CD4-positive, alpha-beta memory T cell (primary cell): ENCODE measurements around the gene CMTM7. TPM values are rescaled to one million over a fixed set of nuclear protein-coding genes. Genes with fewer than 3 reads are reported as not detected.

Source experiments
- CTCF ChIA-PET: fragments of 350-600 bp; sonication (Branson Sonifier 250); formaldehyde crosslinking; loops from one replicate; lab custom pipeline; 2021; ENCODE audit warnings: inconsistent platforms; ENCODE audit not compliant: partially characterized antibody; lab: Charles Lee
- POLR2A ChIA-PET: fragments of 350-600 bp; sonication (Branson Sonifier 250); formaldehyde crosslinking; loops from one replicate; lab custom pipeline; 2021; ENCODE audit not compliant: partially characterized antibody; lab: Charles Lee
- DNase-seq, 5 donors: peaks; one replicate each; pipeline versions ENCODE4 v3.0.0 to v3.0.0-alpha.2; 2020 to 2022; ENCODE audit warnings: mixed read lengths in 1 of 5
- H3K27ac ChIP-seq: one replicate; pipeline ENCODE4 v1.7.0; 2013; ENCODE audit warnings: low read depth, low read length
- H3K27me3 ChIP-seq: 2 replicates; pipeline ENCODE4 v1.7.0; 2013; ENCODE audit warnings: mild to moderate bottlenecking, low read length, moderate library complexity; ENCODE audit not compliant: insufficient read depth
- H3K36me3 ChIP-seq: 2 replicates; pipeline ENCODE4 v1.7.0; 2013; ENCODE audit warnings: mild to moderate bottlenecking, low read length, moderate library complexity; ENCODE audit not compliant: insufficient read depth
- H3K4me1 ChIP-seq: 2 replicates; pipeline ENCODE4 v1.7.0; 2013; ENCODE audit warnings: mild to moderate bottlenecking, low read length, moderate library complexity; ENCODE audit not compliant: insufficient read depth
- H3K4me3 ChIP-seq, 2 donors: one replicate each; pipeline ENCODE4 v1.7.0; 2013; ENCODE audit warnings: low read length in 2 of 2, mild to moderate bottlenecking in 1 of 2
- H3K9me3 ChIP-seq, 2 donors: one replicate each; pipeline ENCODE4 v1.7.0; 2013; ENCODE audit warnings: low read length in 2 of 2, control low read depth in 1 of 2; ENCODE audit not compliant: control insufficient read depth in 1 of 2
- H3K27ac Mint-ChIP-seq, 7 donors: one replicate each; pipeline ENCODE4 v1.8.0; 2020 to 2021; ENCODE audit warnings: mixed read lengths in 7 of 7, mild to moderate bottlenecking in 6 of 7, inconsistent platforms in 3 of 7, moderate library complexity in 3 of 7
- H3K27me3 Mint-ChIP-seq, 2 donors: one replicate each; pipeline ENCODE4 v1.8.0; 2020 to 2021; ENCODE audit warnings: mixed read lengths in 2 of 2
- H3K36me3 Mint-ChIP-seq, 2 donors: one replicate each; pipeline ENCODE4 v1.8.0; 2020 to 2021; ENCODE audit warnings: mixed read lengths in 2 of 2, inconsistent platforms in 1 of 2, mild to moderate bottlenecking in 1 of 2
- H3K4me1 Mint-ChIP-seq, 4 donors: one replicate each; pipeline ENCODE4 v1.8.0; 2020 to 2021; ENCODE audit warnings: mixed read lengths in 4 of 4, mild to moderate bottlenecking in 1 of 4
- H3K4me3 Mint-ChIP-seq, 8 donors: one replicate each; pipeline ENCODE4 v1.8.0; 2020 to 2021; ENCODE audit warnings: mixed read lengths in 8 of 8, mild to moderate bottlenecking in 7 of 8, moderate library complexity in 6 of 8, inconsistent platforms in 3 of 8
- H3K9me3 Mint-ChIP-seq, 8 donors: one replicate each; pipeline ENCODE4 v1.8.0; 2020 to 2021; ENCODE audit warnings: mixed read lengths in 8 of 8, mild to moderate bottlenecking in 5 of 8, inconsistent platforms in 3 of 8, moderate library complexity in 1 of 8
- intact Hi-C: fragments of 100-400 bp; cut with micrococcal nuclease; formaldehyde crosslinking; loops from one replicate; pipeline ENCODE4 v1.15.1; 2023
- polyA plus RNA-seq, 2 donors: library from polyadenylated mRNA; unstranded; fragments of 300-500 nt; fragmentation: Illumina TruSeq; gene quantifications; one replicate each; pipeline ENCODE4 v1.2.3, GENCODE V29; 2021
- total RNA-seq, 2 experiments: library from RNA; stranded (reverse); gene quantifications; one replicate each; pipeline ENCODE4 v1.2.3, GENCODE V29; 2021

Gene CMTM7
- total and polyA plus RNA-seq, 4 experiments from 2014 or later = 44.2 to 137 (median 65.7) TPM

DNA sequence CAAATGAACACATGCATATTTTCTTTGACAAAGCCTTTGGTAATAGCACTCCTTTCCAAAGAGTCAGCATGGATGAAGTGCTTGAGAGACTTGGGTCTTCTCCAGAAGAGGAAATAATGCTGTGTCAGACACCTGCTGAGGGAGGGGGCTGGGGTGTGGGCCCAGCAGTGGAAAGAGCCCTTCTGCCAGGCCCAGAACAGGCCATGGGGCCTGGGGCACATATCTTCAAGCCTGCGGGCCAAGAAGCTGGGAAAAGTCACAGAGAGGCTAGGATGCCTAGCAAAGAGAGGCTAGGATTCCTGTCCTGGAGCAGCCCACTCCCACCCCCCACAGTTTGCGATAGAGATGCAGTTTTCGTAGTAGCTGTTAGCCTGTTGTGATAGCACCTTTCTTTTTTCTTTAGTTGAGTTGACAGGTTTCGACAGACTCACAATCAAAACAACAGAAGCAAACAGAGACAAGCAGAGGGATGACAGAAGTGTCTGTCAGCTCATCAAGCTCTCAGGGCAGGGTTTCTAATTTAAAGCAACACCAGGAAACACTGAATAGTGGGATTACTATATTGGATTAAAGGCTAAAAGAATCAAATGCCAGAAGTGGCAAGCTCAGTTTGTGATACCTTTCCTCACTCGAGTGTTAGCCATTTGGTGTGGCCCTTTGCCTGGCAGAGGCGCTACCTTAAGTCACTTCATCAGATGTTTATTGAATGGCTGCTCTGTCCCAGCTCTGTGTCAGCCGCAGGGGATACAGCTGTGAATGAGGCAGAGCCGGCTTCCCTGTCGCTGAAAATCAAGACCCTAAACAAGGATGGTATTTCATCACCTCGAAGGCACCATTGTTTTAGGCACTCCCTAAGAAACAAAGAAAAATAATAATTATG, 19.0 kb downstream of the CMTM7 start:
- intact Hi-C loops = no loop called here
- peaks cover 11 to 15% of the 10 kb centered on the region in 2 donors for H3K36me3 Mint-ChIP-seq
- peaks cover 53% of the 10 kb centered on the region for H3K4me1 ChIP-seq
- H3K27me3 ChIP-seq = no peaks in the 10 kb centered on the region
- no peak overlapping the region for H3K4me3 ChIP-seq
- H3K9me3 Mint-ChIP-seq = peaks cover 0 to 2% (median 0%) of the 10 kb centered on the region in 8 donors
- CTCF ChIA-PET = interaction anchor here (0.8 to 7.9 kb wide), 5 partner anchors 14 to 234 kb away, joined by 3 to 66 read pairs (median 4); no protein-coding TSS in a partner anchor
- POLR2A ChIA-PET = interaction anchor here (0.6 to 2.2 kb wide), 5 partner anchors 16 to 50 kb away, joined by 3 to 6 read pairs (median 3); no protein-coding TSS in a partner anchor
- peak in 1 of 5 donors; percentile 7 for DNase-seq
- no peaks in the 10 kb centered on the region for H3K27me3 Mint-ChIP-seq
- H3K27ac ChIP-seq = no peak overlapping the region
- no peak overlapping the region for H3K4me3 Mint-ChIP-seq
- H3K27ac Mint-ChIP-seq = peak overlapping the region in 4 of 7 donors; percentile 19 to 86 (median 68)
- no peaks in the 10 kb centered on the region for H3K36me3 ChIP-seq
- H3K9me3 ChIP-seq = no peaks in the 10 kb centered on the region
- peaks cover 45 to 82% (median 59%) of the 10 kb centered on the region in 4 donors for H3K4me1 Mint-ChIP-seq

- peaks cover 54% of the 10 kb centered on the region for H3K4me1 ChIP-seq
- CTCF ChIA-PET = interaction anchor here (1.0 to 7.9 kb wide), 2 partner anchors 13 to 57 kb away, joined by 3 to 66 read pairs; no protein-coding TSS in a partner anchor
- peak in 1 of 5 donors; percentile 3 for DNase-seq
These were observed 19.8 kb downstream of the CMTM7 start for GRCh38 chr3:32411442-32411841.

GRCh38 chr3:32412887-32413286, 21.2 kb downstream of the CMTM7 start:
- H3K4me3 Mint-ChIP-seq = no peak overlapping the region
- peaks cover 43 to 83% (median 59%) of the 10 kb centered on the region in 4 donors for H3K4me1 Mint-ChIP-seq
- H3K27me3 Mint-ChIP-seq = no peaks in the 10 kb centered on the region
- ChIA-PET CTCF (interaction anchor here (1.2 to 7.9 kb wide), 5 partner anchors 13 to 56 kb away, joined by 4 to 66 read pairs (median 15); no protein-coding TSS in a partner anchor), POLR2A (interaction anchor here (0.6 to 3.3 kb wide), 3 partner anchors 20 to 115 kb away, joined by 3 to 34 read pairs (median 30); no protein-coding TSS in a partner anchor)
- peaks cover 0 to 2% (median 0%) of the 10 kb centered on the region in 8 donors for H3K9me3 Mint-ChIP-seq
- no peaks in the 10 kb centered on the region for H3K9me3 ChIP-seq
- H3K27me3 ChIP-seq = no peaks in the 10 kb centered on the region
- H3K27ac Mint-ChIP-seq = peak overlapping the region; percentile 10 to 98 (median 66)
- no peaks in the 10 kb centered on the region for H3K36me3 ChIP-seq
- peak in 1 of 5 donors; percentile 9 for DNase-seq
- intact Hi-C loops = no loop called here
- no peak overlapping the region for H3K4me3 ChIP-seq
- H3K4me1 ChIP-seq = peaks cover 61% of the 10 kb centered on the region
- H3K27ac ChIP-seq = no peak overlapping the region
- peaks cover 3 to 11% of the 10 kb centered on the region in 2 donors for H3K36me3 Mint-ChIP-seq

More at GRCh38 chr3:32411442-32411841, 19.8 kb downstream of the CMTM7 start:
- intact Hi-C loops = no loop called here
- Histone ChIP-seq H3K9me3 (no peaks in the 10 kb centered on the region), H3K36me3 (no peaks in the 10 kb centered on the region), H3K27ac (no peak overlapping the region), H3K4me3 (no peak overlapping the region), H3K27me3 (no peaks in the 10 kb centered on the region)
- POLR2A ChIA-PET = interaction anchor here (1.0 to 2.2 kb wide), 2 partner anchors 17 to 21 kb away, joined by 3 to 6 read pairs; no protein-coding TSS in a partner anchor
- H3K36me3 Mint-ChIP-seq = peaks cover 3 to 12% of the 10 kb centered on the region in 2 donors
- H3K4me3 Mint-ChIP-seq = no peak overlapping the region
- H3K9me3 Mint-ChIP-seq = peaks cover 0 to 2% (median 0%) of the 10 kb centered on the region in 8 donors
- peak overlapping the region in 5 of 7 donors; percentile 4 to 84 (median 62) for H3K27ac Mint-ChIP-seq
- no peaks in the 10 kb centered on the region for H3K27me3 Mint-ChIP-seq
- peaks cover 46 to 83% (median 59%) of the 10 kb centered on the region in 4 donors for H3K4me1 Mint-ChIP-seq

DNA sequence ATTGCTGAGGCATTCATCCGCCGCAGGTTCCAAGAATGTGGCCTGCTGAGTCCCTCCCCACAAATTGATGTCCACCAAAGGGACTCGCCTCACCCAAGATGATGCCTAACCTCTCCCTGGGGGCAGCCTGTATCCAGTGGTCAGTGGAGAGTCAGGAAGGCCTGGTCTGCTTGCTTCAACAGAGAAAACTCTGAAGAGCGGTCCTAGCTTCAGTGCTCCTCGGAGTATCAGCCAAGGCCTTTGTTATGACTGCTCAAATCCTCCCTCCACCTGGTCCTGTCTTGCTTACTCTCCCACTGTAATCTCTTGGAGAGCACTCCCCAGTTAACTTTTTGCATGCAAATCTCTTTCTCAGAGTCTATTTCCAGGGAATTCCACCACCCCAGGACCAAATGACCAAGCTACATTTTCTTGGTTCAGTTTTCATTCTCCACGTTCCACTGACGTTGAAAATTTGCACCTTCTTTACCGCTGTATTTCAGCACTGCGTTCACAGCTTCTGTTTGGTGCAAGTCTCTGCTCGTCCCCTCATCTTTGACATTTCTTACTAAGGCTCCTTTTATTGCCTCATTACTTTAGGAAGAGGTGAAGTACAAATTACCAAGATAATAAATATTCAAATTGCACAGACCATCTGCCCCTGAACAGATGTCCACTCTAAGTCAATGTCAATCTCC, 22.3 kb downstream of the CMTM7 start:
- Histone ChIP-seq H3K4me3 (no peak overlapping the region), H3K4me1 (peaks cover 72% of the 10 kb centered on the region), H3K36me3 (no peaks in the 10 kb centered on the region), H3K27ac (peak overlapping the region; percentile 58), H3K9me3 (no peaks in the 10 kb centered on the region), H3K27me3 (no peaks in the 10 kb centered on the region)
- Mint-ChIP-seq H3K27me3 (no peaks in the 10 kb centered on the region), H3K4me1 (peaks cover 46 to 87% (median 63%) of the 10 kb centered on the region in 4 donors), H3K36me3 (peaks cover 3 to 8% of the 10 kb centered on the region in 2 donors), H3K27ac (peak overlapping the region; percentile 88 to 98 (median 97)), H3K4me3 (peak overlapping the region in 6 of 8 donors; percentile 45 to 73 (median 66)), H3K9me3 (peaks cover 0 to 2% (median 0%) of the 10 kb centered on the region in 8 donors)
- CTCF ChIA-PET = interaction anchor here (0.8 to 7.9 kb wide), 11 partner anchors 9 to 55 kb away, joined by 3 to 66 read pairs (median 9); no protein-coding TSS in a partner anchor
- peak in 1 of 5 donors; percentile 12 for DNase-seq
- POLR2A ChIA-PET = interaction anchor here (0.8 to 4.7 kb wide), 17 partner anchors 9 to 116 kb away, joined by 3 to 53 read pairs (median 7); partner anchors contain the start of gene CMTM7
- intact Hi-C loops = loop anchor here (1.0 to 2.0 kb wide), 3 partner anchors 10 to 19 kb away; no protein-coding TSS in a partner anchor

DNA sequence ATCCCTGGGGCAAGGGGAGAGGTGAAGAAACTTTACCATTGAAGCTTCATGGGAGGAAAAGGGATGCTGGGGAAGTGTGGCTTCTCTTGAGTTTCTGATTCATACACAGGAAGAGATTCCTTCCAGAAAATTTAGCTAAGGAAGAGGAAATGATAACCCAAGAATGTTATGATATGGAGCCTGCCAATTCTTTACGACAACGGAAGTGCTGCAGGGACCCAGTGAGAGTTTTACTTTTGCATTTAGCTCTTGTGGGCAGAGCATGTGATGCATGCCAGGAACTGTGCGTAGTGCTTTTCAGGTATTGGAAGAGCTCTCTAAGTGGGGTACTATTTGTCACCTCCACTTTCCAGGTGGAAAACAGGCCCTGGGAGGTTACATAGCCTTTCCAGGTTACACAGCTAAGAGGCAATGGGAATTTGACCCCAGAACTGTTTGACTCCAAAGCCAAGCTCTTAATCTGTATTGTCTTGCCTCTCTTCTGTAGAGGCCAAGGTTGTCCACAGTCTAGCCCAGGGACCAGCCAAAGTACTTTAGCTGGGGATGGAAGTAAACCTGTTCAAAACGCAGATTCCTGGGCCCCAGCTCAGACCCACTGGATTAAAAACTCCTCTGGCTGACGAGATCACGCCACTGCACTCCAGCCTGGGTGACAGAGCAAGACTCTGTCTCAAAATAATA, 23.0 kb downstream of the CMTM7 start:
- peaks cover 48 to 87% (median 64%) of the 10 kb centered on the region in 4 donors for H3K4me1 Mint-ChIP-seq
- peak; percentile 61 to 70 (median 65) for DNase-seq
- H3K4me3 ChIP-seq = no peak overlapping the region

GRCh38 chr3:32419742-32420125, 28.1 kb downstream of the CMTM7 start:
- Histone ChIP-seq H3K9me3 (no peaks in the 10 kb centered on the region), H3K27me3 (no peaks in the 10 kb centered on the region), H3K4me3 (no peak overlapping the region), H3K36me3 (no peaks in the 10 kb centered on the region), H3K4me1 (peaks cover 94% of the 10 kb centered on the region), H3K27ac (peak overlapping the region; percentile 18)
- DNase-seq = no peak
- ChIA-PET POLR2A (interaction anchor here (0.8 to 6.6 kb wide), 6 partner anchors 8 to 48 kb away, joined by 3 to 68 read pairs (median 5); no protein-coding TSS in a partner anchor), CTCF (interaction anchor here (1.0 to 1.9 kb wide), 4 partner anchors 12 to 48 kb away, joined by 3 to 12 read pairs (median 4); no protein-coding TSS in a partner anchor)
- Mint-ChIP-seq H3K9me3 (no peaks in the 10 kb centered on the region), H3K27me3 (no peaks in the 10 kb centered on the region), H3K4me1 (peaks cover 67 to 100% (median 90%) of the 10 kb centered on the region in 4 donors), H3K27ac (peak overlapping the region; percentile 7 to 95 (median 89)), H3K36me3 (peaks cover 0 to 2% of the 10 kb centered on the region in 2 donors), H3K4me3 (peak overlapping the region in 7 of 8 donors; percentile 31 to 76 (median 70))
- intact Hi-C loops = loop anchor here (1.0 kb wide), 1 partner anchor 9 kb away; no protein-coding TSS in a partner anchor

More for the DNA sequence above, 23.0 kb downstream of the CMTM7 start:
- ChIA-PET POLR2A (interaction anchor here (0.6 to 4.7 kb wide), 21 partner anchors 10 to 117 kb away, joined by 3 to 53 read pairs (median 6); partner anchors contain the start of gene CMTM7), CTCF (interaction anchor here (0.6 to 7.9 kb wide), 12 partner anchors 9 to 175 kb away, joined by 3 to 66 read pairs (median 7); no protein-coding TSS in a partner anchor)
- Histone ChIP-seq H3K27me3 (no peaks in the 10 kb centered on the region), H3K36me3 (no peaks in the 10 kb centered on the region), H3K9me3 (no peaks in the 10 kb centered on the region), H3K27ac (peak overlapping the region; percentile 58), H3K4me1 (peaks cover 76% of the 10 kb centered on the region)
- H3K27ac Mint-ChIP-seq = peak overlapping the region; percentile 88 to 98 (median 97)
- H3K27me3 Mint-ChIP-seq = no peaks in the 10 kb centered on the region
- peaks cover 0 to 2% (median 0%) of the 10 kb centered on the region in 8 donors for H3K9me3 Mint-ChIP-seq
- peak overlapping the region; percentile 45 to 73 (median 56) for H3K4me3 Mint-ChIP-seq
- peaks cover 3 to 5% of the 10 kb centered on the region in 2 donors for H3K36me3 Mint-ChIP-seq
- intact Hi-C loops = loop anchor here (1.0 to 2.0 kb wide), 3 partner anchors 10 to 18 kb away; no protein-coding TSS in a partner anchor
